GM12878 (cell line): ENCODE results near the gene STOML3. TPM values are rescaled to one million over a fixed set of nuclear protein-coding genes. Genes with fewer than 3 reads are reported as not detected.

Experiments used
- ATF3 ChIP-seq: IDR thresholded peaks from 2 replicates; pipeline ENCODE4 v1.6.1; 2011; ENCODE audit warnings: low read depth, mild to moderate bottlenecking, low read length, moderate library complexity, borderline replicate concordance; ENCODE audit errors: extremely low read depth
- BACH1 ChIP-seq: fragments of 450-650 bp; IDR thresholded peaks from 2 replicates; pipeline ENCODE4 v1.6.1; 2017; ENCODE audit warnings: mild to moderate bottlenecking, borderline replicate concordance
- BCL3 ChIP-seq: IDR thresholded peaks from 2 replicates; pipeline ENCODE4 v1.6.1; 2011; ENCODE audit warnings: borderline replicate concordance, low read depth, mild to moderate bottlenecking, moderate library complexity, low read length; ENCODE audit not compliant: insufficient read depth, poor library complexity, severe bottlenecking
- CEBPB ChIP-seq, 2 experiments: fragments of 150-350 bp in 1 of 2; IDR thresholded peaks; 2 replicates each; pipeline ENCODE4 v1.6.1; 2012 to 2014; ENCODE audit warnings: low read depth in 2 of 2, low read length in 2 of 2, borderline replicate concordance in 1 of 2, inconsistent platforms in 1 of 2
- CREM ChIP-seq: IDR thresholded peaks from 2 replicates; pipeline ENCODE4 v1.6.1; 2014; ENCODE audit warnings: antibody characterized with exemption, low read depth
- ELK1 ChIP-seq: IDR thresholded peaks from 2 replicates; pipeline ENCODE4 v1.6.1; 2012; ENCODE audit warnings: low read depth, low read length, improper control_type of control experiment
- FOS ChIP-seq: IDR thresholded peaks from 3 replicates; pipeline ENCODE4 v1.6.1; 2011; ENCODE audit warnings: borderline replicate concordance; ENCODE audit not compliant: insufficient read length; ENCODE audit errors: extremely low read depth
- IRF4 ChIP-seq: IDR thresholded peaks from 2 replicates; pipeline ENCODE4 v1.6.1; 2011; ENCODE audit warnings: low read depth, low read length
- JUNB ChIP-seq: IDR thresholded peaks from 2 replicates; pipeline ENCODE4 v1.6.1; 2016; ENCODE audit warnings: antibody characterized with exemption, mild to moderate bottlenecking
- LARP7 ChIP-seq: fragments of 450-650 bp; IDR thresholded peaks from 2 replicates; pipeline ENCODE4 v1.6.1; 2017; ENCODE audit warnings: mild to moderate bottlenecking
- MXI1 ChIP-seq: fragments of 150-350 bp; IDR thresholded peaks from 2 replicates; pipeline ENCODE4 v1.6.1; 2011; ENCODE audit warnings: low read depth, mild to moderate bottlenecking, inconsistent platforms, low read length, improper control_type of control experiment
- NFXL1 ChIP-seq: fragments of 450-650 bp; IDR thresholded peaks from 2 replicates; pipeline ENCODE4 v1.6.1; 2017; ENCODE audit warnings: antibody characterized with exemption, mild to moderate bottlenecking, borderline replicate concordance
- NR2C1 ChIP-seq: fragments of 450-650 bp; IDR thresholded peaks from 2 replicates; pipeline ENCODE4 v1.6.1; 2017; ENCODE audit warnings: antibody characterized with exemption, mild to moderate bottlenecking, moderate library complexity
- PAX5 ChIP-seq: IDR thresholded peaks from 2 replicates; pipeline ENCODE4 v1.6.1; 2011; ENCODE audit warnings: low read depth, low read length, borderline replicate concordance
- PBX3 ChIP-seq: IDR thresholded peaks from 2 replicates; pipeline ENCODE4 v1.6.1; 2011; ENCODE audit warnings: mild to moderate bottlenecking, low read depth, low read length, moderate library complexity; ENCODE audit not compliant: insufficient replicate concordance
- POLR2AphosphoS5 ChIP-seq: IDR thresholded peaks from 2 replicates; pipeline ENCODE4 v1.6.1; 2011; ENCODE audit warnings: mild to moderate bottlenecking, low read length, inconsistent platforms
- POU2F2 ChIP-seq: IDR thresholded peaks from 3 replicates; pipeline ENCODE4 v1.6.1; 2011; ENCODE audit warnings: low read depth, mild to moderate bottlenecking, low read length, borderline replicate concordance
- RAD51 ChIP-seq: fragments of 450-650 bp; IDR thresholded peaks from 2 replicates; pipeline ENCODE4 v1.6.1; 2016; ENCODE audit warnings: moderate library complexity, mild to moderate bottlenecking, inconsistent platforms
- REST ChIP-seq: IDR thresholded peaks from 2 replicates; pipeline ENCODE4 v1.6.1; 2012; ENCODE audit warnings: mild to moderate bottlenecking, low read depth, low read length
- RUNX3 ChIP-seq: IDR thresholded peaks from 2 replicates; pipeline ENCODE4 v1.6.1; 2012; ENCODE audit warnings: low read length, inconsistent platforms
- SIX5 ChIP-seq: IDR thresholded peaks from 2 replicates; pipeline ENCODE4 v1.6.1; 2011; ENCODE audit warnings: mild to moderate bottlenecking, low read depth, low read length, moderate library complexity; ENCODE audit not compliant: severe bottlenecking
- SMARCA5 ChIP-seq: fragments of 450-650 bp; IDR thresholded peaks from 2 replicates; pipeline ENCODE4 v1.6.1; 2017; ENCODE audit warnings: mild to moderate bottlenecking
- SUZ12 ChIP-seq: fragments of 200-600 bp; sonication (generic); IDR thresholded peaks from one replicate; pipeline ENCODE4 v1.6.1; 2018; ENCODE audit warnings: antibody characterized with exemption, mild to moderate bottlenecking; ENCODE audit not compliant: unreplicated experiment
- TARDBP ChIP-seq: IDR thresholded peaks from 2 replicates; pipeline ENCODE4 v1.6.1; 2016; ENCODE audit warnings: borderline replicate concordance
- TBL1XR1 ChIP-seq: IDR thresholded peaks from 2 replicates; pipeline ENCODE4 v1.6.1; 2012; ENCODE audit warnings: low read depth, low read length, improper control_type of control experiment
- ZSCAN29 ChIP-seq: fragments of 450-650 bp; IDR thresholded peaks from 2 replicates; pipeline ENCODE4 v1.6.1; 2017; ENCODE audit warnings: mild to moderate bottlenecking, moderate library complexity
- polyA plus RNA-seq, 11 experiments: library from polyadenylated mRNA; depleted of rRNA in 4 of 11; unstranded in 6 of 11; stranded (reverse) in 5 of 11; fragments of >200 nt; fragmentation: Nextera tagmentation in 4 of 11; fragmentation: Illumina TruSeq in 1 of 11; extraction: Ambion mirVana in 4 of 11; extraction: Trizol in 1 of 11; gene quantifications; 1 replicate in 1 of 11; 2 replicates in 10 of 11; pipeline versions ENCODE4 v1.2.1 to v1.2.3, GENCODE V29; 2011 to 2016; ENCODE audit warnings: inconsistent platforms in 2 of 11, missing spikeins in 2 of 11, low read depth in 1 of 11
- total RNA-seq, 4 experiments: library from RNA; depleted of rRNA in 3 of 4; stranded (reverse); fragments of >200 nt in 3 of 4; fragmentation: Illumina TruSeq in 1 of 4; extraction: Trizol in 1 of 4; gene quantifications; 2 replicates each; pipeline versions ENCODE4 v1.2.1 to v1.2.3, GENCODE V29; 2013 to 2021

STOML3 gene
- total and polyA plus RNA-seq, 10 of the 15 experiments (the other 5 are each of a cell fraction or from before 2014, with no cell fraction given) = not detected

GRCh38 chr13:39016087-39016486, 25.5 kb upstream of the STOML3 start (continued):
- TF ChIP-seq ELK1 (no peak), PAX5 (peak; percentile 29; the same call in 1 of the 2 replicates), RUNX3 (peak; percentile 82), SUZ12 (no peak), BACH1 (no peak), RAD51 (no peak), LARP7 (no peak), SIX5 (no peak), SMARCA5 (no peak), POU2F2 (peak; percentile 57; the same call in 1 of the 3 replicates), NFXL1 (no peak), TBL1XR1 (no peak), FOS (no peak), TARDBP (no peak), ZSCAN29 (no peak), PBX3 (peak; percentile 53), POLR2AphosphoS5 (no peak), NR2C1 (no peak), IRF4 (no peak; the same call in 1 of the 2 replicates), CEBPB (IDR thresholded peaks at IDR 0.05; ENCODE audit: borderline replicate concordance in 1 of 2, low read depth in 2 of 2, low read length in 2 of 2) (no peak), CREM (no peak), JUNB (peak; percentile 28; the same call in 1 of the 2 replicates), BCL3 (no peak), MXI1 (no peak), REST (no peak), ATF3 (no peak)
